T-cell (primary cell): Measurements from ENCODE around the gene RTTN. TPM values are rescaled to one million over a fixed set of nuclear protein-coding genes. Genes with fewer than 3 reads are reported as not detected.
A peak's percentile ranks its signal among the peaks of the same experiment; 100 is the strongest.
"Not testable (repeated sequence)": the region's sequence is repeated elsewhere in the genome, so short reads cannot be mapped to it uniquely, and the experiment has no call there.

Experiments
- ATAC-seq, 4 experiments: fragments of 200-7000 bp in 3 of 4; fragments of 150-1000 bp in 1 of 4; cut with Tn5 transposase; replicated peaks in 1 of 4; 1 replicate in 3 of 4; 2 replicates in 1 of 4; pipeline ENCODE4 v1.10.0; 2021; ENCODE audit warnings: moderate library complexity in 3 of 4, mild to moderate bottlenecking in 2 of 4, moderate number of reproducible peaks in 1 of 4
- CTCF ChIA-PET, 2 donors: fragments of 300-600 bp; sonication (Branson Sonifier 250); formaldehyde crosslinking; loops; one replicate each; lab custom pipeline; 2022; ENCODE audit warnings: antibody characterized with exemption in 2 of 2; lab: Charles Lee
- POLR2A ChIA-PET, 2 donors: fragments of 300-600 bp; sonication (Branson Sonifier 250); formaldehyde crosslinking; loops; one replicate each; lab custom pipeline; 2022; ENCODE audit warnings: antibody characterized with exemption in 2 of 2; lab: Charles Lee
- DNase-seq, 35 experiments: peaks; one replicate each; pipeline versions ENCODE4 v3.0.0 to v3.0.0-alpha.2; 2013 to 2023
- H3K27ac ChIP-seq: one replicate; pipeline ENCODE4 v1.5.1; 2013; ENCODE audit warnings: low read length
- H3K27me3 ChIP-seq, 2 experiments: replicated peaks in 1 of 2; 1 replicate in 1 of 2; 2 replicates in 1 of 2; pipeline versions ENCODE4 v1.6.1 to v1.7.0; 2013; ENCODE audit warnings: low read length in 1 of 2, mixed read lengths in 1 of 2; ENCODE audit not compliant: control insufficient read depth in 2 of 2, insufficient read depth in 2 of 2; ENCODE audit errors: extremely low read depth in 1 of 2
- H3K36me3 ChIP-seq, 2 donors: 1 replicate in 1 of 2; 2 replicates in 1 of 2; pipeline versions ENCODE4 v1.6.1 to v1.7.0; 2013; ENCODE audit warnings: low read length in 1 of 2; ENCODE audit not compliant: control insufficient read depth in 2 of 2, insufficient read depth in 1 of 2; ENCODE audit errors: extremely low read depth in 1 of 2
- H3K4me1 ChIP-seq, 2 experiments: 1 replicate in 1 of 2; 2 replicates in 1 of 2; pipeline versions ENCODE4 v1.6.1 to v1.7.0; 2013; ENCODE audit warnings: low read length in 2 of 2, mixed read lengths in 1 of 2; ENCODE audit not compliant: insufficient read depth in 2 of 2, control insufficient read depth in 1 of 2; ENCODE audit errors: extremely low read depth in 1 of 2
- H3K4me3 ChIP-seq, 2 donors: 1 replicate in 1 of 2; 2 replicates in 1 of 2; pipeline versions ENCODE4 v1.5.1 to v1.7.0; 2013; ENCODE audit warnings: mild to moderate bottlenecking in 2 of 2, low read length in 1 of 2, moderate library complexity in 1 of 2; ENCODE audit not compliant: control insufficient read depth in 1 of 2; ENCODE audit errors: extremely low read depth in 1 of 2
- H3K9me3 ChIP-seq: 2 replicates; pipeline ENCODE4 v1.7.0; 2013
- H3K27ac Mint-ChIP-seq, 2 donors: one replicate each; pipeline ENCODE4 v1.8.0; 2020 to 2021; ENCODE audit warnings: mild to moderate bottlenecking in 2 of 2, mixed read lengths in 2 of 2
- H3K27me3 Mint-ChIP-seq, 2 donors: one replicate each; pipeline ENCODE4 v1.8.0; 2021 to 2022; ENCODE audit warnings: mixed read lengths in 2 of 2
- H3K36me3 Mint-ChIP-seq: one replicate; pipeline ENCODE4 v1.8.0; 2021; ENCODE audit warnings: mixed read lengths
- H3K4me1 Mint-ChIP-seq, 3 donors: one replicate each; pipeline ENCODE4 v1.8.0; 2020 to 2022; ENCODE audit warnings: mixed read lengths in 3 of 3, mild to moderate bottlenecking in 1 of 3
- H3K4me3 Mint-ChIP-seq, 3 donors: one replicate each; pipeline ENCODE4 v1.8.0; 2020 to 2022; ENCODE audit warnings: mild to moderate bottlenecking in 3 of 3, mixed read lengths in 3 of 3, moderate library complexity in 3 of 3
- H3K9me3 Mint-ChIP-seq, 3 donors: one replicate each; pipeline ENCODE4 v1.8.0; 2020 to 2022; ENCODE audit warnings: mixed read lengths in 3 of 3
- WGBS: methylation state at CpG from one replicate; pipeline ENCODE4 v1.1.5; 2013; ENCODE audit warnings: missing lambda C conversion rate; ENCODE audit not compliant: insufficient coverage; 5-methylcytosine and 5-hydroxymethylcytosine counted together
- total RNA-seq, 35 experiments: library from RNA in 6 of 35; stranded (reverse) in 6 of 35; fragments of 120-200 nt in 1 of 35; gene quantifications; one replicate each; pipeline versions ENCODE4 v1.2.1 to v1.2.4 and lab custom pipeline; 2013 to 2026

The RTTN gene
- total RNA-seq, 5 donors from 2014 or later (not counting 1 experiment from before 2014, with no cell fraction given), result 17.8 to 31.7 (median 19.4) TPM

GRCh38 chr18:69980509-69980908 lies 225.0 kb downstream of the RTTN start:
- no peaks in the 10 kb centered on the region for H3K4me1 ChIP-seq
- Mint-ChIP-seq H3K9me3 (peaks cover 5 to 20% (median 6%) of the 10 kb centered on the region in 3 donors), H3K27me3 (no peaks in the 10 kb centered on the region), H3K4me1 (peaks cover 23 to 29% (median 24%) of the 10 kb centered on the region in 3 donors), H3K4me3 (no peak overlapping the region), H3K27ac (no peak overlapping the region), H3K36me3 (peaks cover 35% of the 10 kb centered on the region)
- no peak overlapping the region for H3K4me3 ChIP-seq
- ATAC-seq, result no peak
- H3K36me3 ChIP-seq, result peaks cover 0 to 5% of the 10 kb centered on the region in 2 donors
- ChIA-PET POLR2A (no interaction called here), CTCF (interaction anchor here in 1 of 2 donors (0.6 kb wide), 1 partner anchor 26 kb away, joined by 6 read pairs; no protein-coding TSS in a partner anchor)
- no peak for DNase-seq
- H3K9me3 ChIP-seq, result no peaks in the 10 kb centered on the region
- no peaks in the 10 kb centered on the region for H3K27me3 ChIP-seq
- no peak overlapping the region for H3K27ac ChIP-seq
- no CpG with 5 or more reads among the region's 4 CpGs for WGBS

- Histone ChIP-seq H3K9me3 (no peaks in the 10 kb centered on the region), H3K36me3 (peaks cover 0 to 2% of the 10 kb centered on the region in 2 donors), H3K27me3 (no peaks in the 10 kb centered on the region), H3K4me3 (no peak overlapping the region), H3K4me1 (no peaks in the 10 kb centered on the region), H3K27ac (no peak overlapping the region)
- no peak for DNase-seq
- H3K27ac Mint-ChIP-seq, result no peak overlapping the region
- H3K27me3 Mint-ChIP-seq, result no peaks in the 10 kb centered on the region
- ChIA-PET POLR2A (no interaction called here), CTCF (interaction anchor here in 1 of 2 donors (0.6 kb wide), 1 partner anchor 524 kb away, joined by 4 read pairs; no protein-coding TSS in a partner anchor)
- no peak overlapping the region for H3K4me3 Mint-ChIP-seq
- peaks cover 5 to 20% (median 12%) of the 10 kb centered on the region in 3 donors for H3K9me3 Mint-ChIP-seq
- no peak for ATAC-seq
- 80% methylated on average over 7 of the region's 13 CpGs for WGBS
- H3K4me1 Mint-ChIP-seq, result peaks cover 23 to 29% (median 24%) of the 10 kb centered on the region in 3 donors
- peaks cover 41% of the 10 kb centered on the region for H3K36me3 Mint-ChIP-seq
Observed at GRCh38 chr18:69978732-69979715, 226.5 kb downstream of the RTTN start.

- H3K27ac ChIP-seq, ATAC-seq, CTCF ChIA-PET, H3K4me3 ChIP-seq, H3K4me3 Mint-ChIP-seq, H3K36me3 ChIP-seq, H3K27me3 Mint-ChIP-seq, DNase-seq, H3K27me3 ChIP-seq, H3K9me3 ChIP-seq, H3K4me1 Mint-ChIP-seq, POLR2A ChIA-PET, H3K27ac Mint-ChIP-seq, H3K4me1 ChIP-seq: not testable (repeated sequence)
- 93% methylated on average over 3 of the region's 4 CpGs for WGBS
- peaks cover 41% of the 10 kb centered on the region for H3K36me3 Mint-ChIP-seq
- H3K9me3 Mint-ChIP-seq, result peaks cover 12 to 29% (median 16%) of the 10 kb centered on the region in 3 donors
Observed at GRCh38 chr18:69975294-69975693, 230.2 kb downstream of the RTTN start.

GRCh38 chr18:69974365-69974764 lies 231.1 kb downstream of the RTTN start:
- Mint-ChIP-seq H3K27me3 (no peaks in the 10 kb centered on the region), H3K4me3 (no peak overlapping the region), H3K4me1 (peaks cover 0 to 2% (median 0%) of the 10 kb centered on the region in 3 donors), H3K36me3 (peaks cover 37% of the 10 kb centered on the region), H3K27ac (no peak overlapping the region), H3K9me3 (peaks cover 12 to 29% (median 16%) of the 10 kb centered on the region in 3 donors)
- peaks cover 3% of the 10 kb centered on the region for H3K9me3 ChIP-seq
- no peak overlapping the region for H3K4me3 ChIP-seq
- no peak for ATAC-seq
- H3K27me3 ChIP-seq, result no peaks in the 10 kb centered on the region
- ChIA-PET POLR2A (no interaction called here), CTCF (no interaction called here)
- no peak for DNase-seq
- no peaks in the 10 kb centered on the region for H3K36me3 ChIP-seq
- no peaks in the 10 kb centered on the region for H3K4me1 ChIP-seq
- WGBS, result 100% methylated on average over 1 of the region's 1 CpG
- no peak overlapping the region for H3K27ac ChIP-seq

GRCh38 chr18:69969491-69969890 lies 236.0 kb downstream of the RTTN start:
- H3K4me1 ChIP-seq, result peaks cover 2 to 13% of the 10 kb centered on the region in 2 experiments
- ChIA-PET CTCF (no interaction called here), POLR2A (no interaction called here)
- H3K9me3 Mint-ChIP-seq, result peaks cover 4 to 9% (median 7%) of the 10 kb centered on the region in 3 donors
- H3K4me1 Mint-ChIP-seq, result peaks cover 18 to 31% (median 19%) of the 10 kb centered on the region in 3 donors
- WGBS, result no CpG with 5 or more reads among the region's 2 CpGs
- ATAC-seq, result no peak
- peaks cover 5% of the 10 kb centered on the region for H3K36me3 Mint-ChIP-seq
- H3K4me3 ChIP-seq, result no peak overlapping the region
- no peak overlapping the region for H3K27ac Mint-ChIP-seq
- no peaks in the 10 kb centered on the region for H3K27me3 Mint-ChIP-seq
- no peak for DNase-seq
- H3K9me3 ChIP-seq, result peaks cover 3% of the 10 kb centered on the region
- no peaks in the 10 kb centered on the region for H3K36me3 ChIP-seq
- H3K27ac ChIP-seq, result no peak overlapping the region
- H3K4me3 Mint-ChIP-seq, result no peak overlapping the region
- H3K27me3 ChIP-seq, result no peaks in the 10 kb centered on the region

- peaks cover 18 to 31% (median 19%) of the 10 kb centered on the region in 3 donors for H3K4me1 Mint-ChIP-seq
- H3K27ac Mint-ChIP-seq, result peak overlapping the region; percentile 84 to 89
- Histone ChIP-seq H3K9me3 (peaks cover 3% of the 10 kb centered on the region), H3K4me1 (peaks cover 2 to 13% of the 10 kb centered on the region in 2 experiments), H3K36me3 (no peaks in the 10 kb centered on the region), H3K4me3 (no peak overlapping the region), H3K27me3 (no peaks in the 10 kb centered on the region), H3K27ac (peak overlapping the region; percentile 49)
- ATAC-seq (peak; percentile 97 to 99 (median 98)), DNase-seq (peak in 27 of 35 experiments; percentile 13 to 76 (median 45))
- peaks cover 9% of the 10 kb centered on the region for H3K36me3 Mint-ChIP-seq
- H3K9me3 Mint-ChIP-seq, result peaks cover 4 to 9% (median 7%) of the 10 kb centered on the region in 3 donors
- WGBS, result 24% methylated on average over 7 of the region's 8 CpGs
- POLR2A ChIA-PET, result interaction anchor here (0.7 to 1.0 kb wide), 2 partner anchors 9 to 235 kb away, joined by 3 to 5 read pairs; no protein-coding TSS in a partner anchor
- H3K4me3 Mint-ChIP-seq, result peak overlapping the region in 1 of 3 donors; percentile 19
- CTCF ChIA-PET, result interaction anchor here (0.6 to 1.9 kb wide), 7 partner anchors 8 to 119 kb away, joined by 3 to 8 read pairs (median 5); no protein-coding TSS in a partner anchor
- H3K27me3 Mint-ChIP-seq, result no peaks in the 10 kb centered on the region
Observed at GRCh38 chr18:69968039-69968438, 237.4 kb downstream of the RTTN start.
